Prostate gland (tissue), 2 donors: ENCODE data around the gene CLDN6. TPM values are rescaled to one million over a fixed set of nuclear protein-coding genes. Genes with fewer than 3 reads are reported as not detected.

Experiments
- DNase-seq: peaks from one replicate; pipeline ENCODE4 v3.0.0-alpha.2; 2019; ENCODE audit warnings: low spot score
- H3K27ac ChIP-seq, 2 donors: fragments of 200-600 bp; sonication (generic); 2 replicates each; pipeline ENCODE4 v1.5.1; 2017 to 2019
- H3K27me3 ChIP-seq: fragments of 200-600 bp; sonication (generic); replicated peaks from 2 replicates; pipeline ENCODE4 v1.5.1; 2019; ENCODE audit not compliant: insufficient read depth
- H3K36me3 ChIP-seq, 2 donors: fragments of 200-600 bp; sonication (generic); 1 replicate in 1 of 2; 2 replicates in 1 of 2; pipeline versions ENCODE4 v1.5.1 to v1.8.1; 2017 to 2019
- H3K4me1 ChIP-seq: fragments of 200-600 bp; sonication (generic); replicated peaks from 2 replicates; pipeline ENCODE4 v1.5.1; 2019
- H3K4me3 ChIP-seq, 2 donors: fragments of 200-600 bp; sonication (generic); 2 replicates each; pipeline ENCODE4 v1.5.1; 2017 to 2019
- H3K9me3 ChIP-seq: fragments of 200-600 bp; sonication (generic); 2 replicates; pipeline ENCODE4 v1.5.1; 2017
- POLR2A ChIP-seq: fragments of 450-650 bp; IDR thresholded peaks from one replicate; pipeline ENCODE4 v1.6.1; 2016; ENCODE audit warnings: antibody characterized with exemption, mild to moderate bottlenecking
- POLR2AphosphoS5 ChIP-seq: sonication (generic); formaldehyde crosslinking; IDR thresholded peaks from one replicate; pipeline ENCODE4 v1.6.1; 2017; ENCODE audit warnings: antibody characterized with exemption
- WGBS: methylation state at CpG from one replicate; pipeline ENCODE4 v1.1.5; 2018; 5-methylcytosine and 5-hydroxymethylcytosine counted together
- intact Hi-C: fragments of 100-400 bp; cut with DNase I; formaldehyde crosslinking; loops from one replicate; pipeline ENCODE4 v1.14.2; 2022
- total RNA-seq, 2 donors: library from RNA; depleted of rRNA; stranded (reverse); fragments of >200 nt; gene quantifications; one replicate each; pipeline ENCODE4 v1.1.0, GENCODE V29; 2016
- TF ChIP-seq, protein P1 (sequence below), 4 experiments: fragments of 200-600 bp in 2 of 4; fragments of 450-650 bp in 2 of 4; sonication (generic) in 2 of 4; IDR thresholded peaks; 1 replicate in 3 of 4; 2 replicates in 1 of 4; pipeline ENCODE4 v1.5.1; 2016 to 2019; ENCODE audit warnings: antibody characterized with exemption in 4 of 4, mild to moderate bottlenecking in 2 of 4, moderate library complexity in 2 of 4

CLDN6 gene
- total RNA-seq, 2 donors from 2014 or later: 0.14 TPM; not detected in 1

DNA sequence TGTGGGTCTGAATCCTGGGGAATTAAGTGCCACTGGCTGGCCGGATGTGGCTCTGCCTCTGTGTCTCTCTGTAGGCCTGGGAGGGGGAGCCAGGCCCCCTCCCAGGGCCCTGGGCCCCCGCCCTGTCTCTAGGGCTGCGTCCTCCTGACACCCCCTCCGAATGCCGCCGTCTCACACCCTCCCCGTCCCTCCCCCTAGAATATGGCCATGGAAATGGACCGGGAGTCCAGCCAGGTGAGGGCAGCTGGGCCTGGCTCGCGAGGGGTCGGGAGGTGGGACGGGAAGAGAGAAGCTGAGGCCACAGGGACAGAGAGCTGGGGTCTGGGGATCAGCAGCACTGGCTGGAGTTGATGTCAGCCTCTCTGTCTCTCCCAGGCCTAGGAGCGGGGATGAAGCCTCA, 21.7 kb downstream of the CLDN6 start:
- Histone ChIP-seq H3K9me3 (no peaks in the 10 kb centered on the region), H3K4me3 (no peak overlapping the region), H3K4me1 (no peaks in the 10 kb centered on the region), H3K27me3 (no peaks in the 10 kb centered on the region), H3K36me3 (no peaks in the 10 kb centered on the region), H3K27ac (no peak overlapping the region)
- WGBS: 81% methylated on average over 13 of the region's 13 CpGs
- TF ChIP-seq POLR2AphosphoS5 (no peak), POLR2A (no peak)
- TF ChIP-seq, protein P1, sequence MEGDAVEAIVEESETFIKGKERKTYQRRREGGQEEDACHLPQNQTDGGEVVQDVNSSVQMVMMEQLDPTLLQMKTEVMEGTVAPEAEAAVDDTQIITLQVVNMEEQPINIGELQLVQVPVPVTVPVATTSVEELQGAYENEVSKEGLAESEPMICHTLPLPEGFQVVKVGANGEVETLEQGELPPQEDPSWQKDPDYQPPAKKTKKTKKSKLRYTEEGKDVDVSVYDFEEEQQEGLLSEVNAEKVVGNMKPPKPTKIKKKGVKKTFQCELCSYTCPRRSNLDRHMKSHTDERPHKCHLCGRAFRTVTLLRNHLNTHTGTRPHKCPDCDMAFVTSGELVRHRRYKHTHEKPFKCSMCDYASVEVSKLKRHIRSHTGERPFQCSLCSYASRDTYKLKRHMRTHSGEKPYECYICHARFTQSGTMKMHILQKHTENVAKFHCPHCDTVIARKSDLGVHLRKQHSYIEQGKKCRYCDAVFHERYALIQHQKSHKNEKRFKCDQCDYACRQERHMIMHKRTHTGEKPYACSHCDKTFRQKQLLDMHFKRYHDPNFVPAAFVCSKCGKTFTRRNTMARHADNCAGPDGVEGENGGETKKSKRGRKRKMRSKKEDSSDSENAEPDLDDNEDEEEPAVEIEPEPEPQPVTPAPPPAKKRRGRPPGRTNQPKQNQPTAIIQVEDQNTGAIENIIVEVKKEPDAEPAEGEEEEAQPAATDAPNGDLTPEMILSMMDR (IDR thresholded peaks at IDR 0.05): no peak
- no peak for DNase-seq
- intact Hi-C loops: no loop called here

GRCh38 chr16:2992383-2993081, 25.5 kb downstream of the CLDN6 start:
- intact Hi-C loops: no loop called here
- DNase-seq: peak; percentile 56
- Histone ChIP-seq H3K27ac (no peak overlapping the region), H3K36me3 (no peaks in the 10 kb centered on the region), H3K4me3 (no peak overlapping the region), H3K9me3 (no peaks in the 10 kb centered on the region), H3K27me3 (no peaks in the 10 kb centered on the region), H3K4me1 (no peaks in the 10 kb centered on the region)
- WGBS: 60% methylated on average over 14 of the region's 14 CpGs
- TF ChIP-seq POLR2A: no peak
- TF ChIP-seq POLR2AphosphoS5: peak; percentile 21

DNA sequence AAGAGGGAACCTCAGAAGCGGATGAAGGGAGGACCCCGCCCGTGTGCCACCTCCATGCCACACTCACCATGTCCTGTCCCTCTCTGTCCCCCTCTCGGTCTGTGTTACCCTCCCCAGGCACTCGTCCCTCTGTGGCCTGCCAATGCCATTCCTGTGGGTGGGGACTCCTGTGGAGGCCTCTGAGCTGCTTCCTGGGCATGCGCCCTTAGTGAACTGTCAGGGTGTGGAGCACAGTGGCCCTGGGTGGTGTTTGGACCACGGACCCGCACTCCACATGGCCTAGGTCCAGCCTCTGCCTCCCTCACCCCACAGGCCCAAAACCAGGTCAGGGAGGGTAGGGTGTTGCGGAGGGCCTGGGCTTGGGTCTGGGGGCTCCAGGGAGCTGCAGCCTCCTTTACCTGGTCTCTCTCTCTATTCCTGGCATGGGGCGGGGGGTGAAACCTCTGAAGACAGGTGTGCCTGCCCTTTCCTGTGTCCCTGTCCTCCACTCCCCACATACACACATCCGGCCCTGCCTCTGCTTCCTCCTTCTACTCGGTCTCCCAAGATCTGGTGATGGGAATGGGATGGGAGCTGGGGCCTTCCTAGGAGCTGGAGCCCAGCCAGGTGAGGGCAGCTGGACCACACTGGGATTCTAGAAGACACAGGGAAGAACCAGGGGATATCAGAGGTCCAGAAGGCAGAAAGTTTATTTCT, 26.3 kb downstream of the CLDN6 start:
- H3K36me3 ChIP-seq: no peaks in the 10 kb centered on the region
- WGBS: 83% methylated on average over 12 of the region's 12 CpGs
- intact Hi-C loops: no loop called here
- no peak overlapping the region for H3K27ac ChIP-seq
- no peak for DNase-seq
- H3K4me3 ChIP-seq: no peak overlapping the region
- H3K9me3 ChIP-seq: no peaks in the 10 kb centered on the region
- no peak for TF ChIP-seq POLR2A
- TF ChIP-seq POLR2AphosphoS5: no peak
- TF ChIP-seq, protein P1 (IDR thresholded peaks at IDR 0.05): no peak
- H3K4me1 ChIP-seq: no peaks in the 10 kb centered on the region
- no peaks in the 10 kb centered on the region for H3K27me3 ChIP-seq

DNA sequence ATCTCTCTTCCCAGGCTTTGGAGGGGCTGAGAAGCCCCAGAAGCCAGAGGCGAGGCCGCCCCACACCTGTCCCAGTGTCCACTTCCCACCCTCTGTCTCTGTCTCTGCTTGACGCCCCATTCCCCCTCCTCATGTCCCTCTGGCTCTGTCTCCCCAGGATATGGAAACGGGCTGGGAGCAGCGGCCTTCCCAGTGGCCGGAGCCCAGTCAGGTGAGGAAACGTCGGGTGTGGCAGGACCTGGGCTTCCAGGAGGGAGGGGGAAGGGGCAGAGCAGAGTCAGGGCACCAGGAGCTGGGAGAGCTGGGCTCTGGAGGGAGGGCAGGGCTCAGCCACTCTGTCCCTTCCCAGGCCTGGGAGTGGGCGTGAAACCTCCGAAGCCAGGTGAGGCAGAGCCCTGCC, 27.1 kb downstream of the CLDN6 start:
- Histone ChIP-seq H3K4me1 (no peaks in the 10 kb centered on the region), H3K4me3 (no peak overlapping the region), H3K36me3 (no peaks in the 10 kb centered on the region), H3K27ac (no peak overlapping the region), H3K9me3 (no peaks in the 10 kb centered on the region), H3K27me3 (no peaks in the 10 kb centered on the region)
- no peak for TF ChIP-seq POLR2AphosphoS5
- no peak for TF ChIP-seq POLR2A
- TF ChIP-seq, protein P1 (IDR thresholded peaks at IDR 0.05): no peak
- DNase-seq: no peak
- intact Hi-C loops: no loop called here
- 69% methylated on average over 10 of the region's 10 CpGs for WGBS

- no peaks in the 10 kb centered on the region for H3K4me1 ChIP-seq
- no peak for DNase-seq
- H3K27ac ChIP-seq: no peak overlapping the region
- H3K4me3 ChIP-seq: no peak overlapping the region
- TF ChIP-seq POLR2AphosphoS5: no peak
- TF ChIP-seq, protein P1 (IDR thresholded peaks at IDR 0.05): no peak
- no peak for TF ChIP-seq POLR2A
- no peaks in the 10 kb centered on the region for H3K27me3 ChIP-seq
- intact Hi-C loops: no loop called here
- 41% methylated on average over 8 of the region's 8 CpGs for WGBS
- H3K9me3 ChIP-seq: no peaks in the 10 kb centered on the region
- H3K36me3 ChIP-seq: no peaks in the 10 kb centered on the region
Observed at GRCh38 chr16:2988590-2989099, 29.3 kb downstream of the CLDN6 start.
